Transverse colon (tissue), 4 donors: ENCODE results near the gene BTRC.

ENCODE experiments used
- POLR2AphosphoS5 ChIP-seq, 3 donors: sonication (generic); formaldehyde crosslinking; IDR thresholded peaks; one replicate each; pipeline ENCODE4 v1.6.1; 2016; ENCODE audit warnings: antibody characterized with exemption in 3 of 3
- TF ChIP-seq, protein P1 (sequence below), 5 experiments: fragments of 200-600 bp in 3 of 5; fragments of 450-650 bp in 2 of 5; sonication (generic) in 3 of 5; IDR thresholded peaks; 1 replicate in 2 of 5; 2 replicates in 3 of 5; pipeline ENCODE4 v1.5.1; 2016 to 2017; ENCODE audit warnings: antibody characterized with exemption in 5 of 5, inconsistent platforms in 3 of 5, mild to moderate bottlenecking in 2 of 5, moderate library complexity in 1 of 5

GRCh38 chr10:101494650-101495049 lies 140.7 kb downstream of the BTRC start:
- TF ChIP-seq, protein P1, sequence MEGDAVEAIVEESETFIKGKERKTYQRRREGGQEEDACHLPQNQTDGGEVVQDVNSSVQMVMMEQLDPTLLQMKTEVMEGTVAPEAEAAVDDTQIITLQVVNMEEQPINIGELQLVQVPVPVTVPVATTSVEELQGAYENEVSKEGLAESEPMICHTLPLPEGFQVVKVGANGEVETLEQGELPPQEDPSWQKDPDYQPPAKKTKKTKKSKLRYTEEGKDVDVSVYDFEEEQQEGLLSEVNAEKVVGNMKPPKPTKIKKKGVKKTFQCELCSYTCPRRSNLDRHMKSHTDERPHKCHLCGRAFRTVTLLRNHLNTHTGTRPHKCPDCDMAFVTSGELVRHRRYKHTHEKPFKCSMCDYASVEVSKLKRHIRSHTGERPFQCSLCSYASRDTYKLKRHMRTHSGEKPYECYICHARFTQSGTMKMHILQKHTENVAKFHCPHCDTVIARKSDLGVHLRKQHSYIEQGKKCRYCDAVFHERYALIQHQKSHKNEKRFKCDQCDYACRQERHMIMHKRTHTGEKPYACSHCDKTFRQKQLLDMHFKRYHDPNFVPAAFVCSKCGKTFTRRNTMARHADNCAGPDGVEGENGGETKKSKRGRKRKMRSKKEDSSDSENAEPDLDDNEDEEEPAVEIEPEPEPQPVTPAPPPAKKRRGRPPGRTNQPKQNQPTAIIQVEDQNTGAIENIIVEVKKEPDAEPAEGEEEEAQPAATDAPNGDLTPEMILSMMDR (IDR thresholded peaks at IDR 0.05) = no peak
- no peak for TF ChIP-seq POLR2AphosphoS5 (IDR thresholded peaks at IDR 0.05)
